K562 (cell line): ENCODE measurements around the gene FBXW8. TPM values are rescaled to one million over a fixed set of nuclear protein-coding genes. Genes with fewer than 3 reads are reported as not detected.

Experiments
- ATAC-seq: fragments of 200-7000 bp; cut with Tn5 transposase; 3 replicates; pipeline ENCODE4 v1.9.1; 2020; ENCODE audit warnings: moderate library complexity
- BruUV-seq: library from RNA; stranded (reverse); fragments of 400-500 nt; replicated peaks from 2 replicates; lab custom pipeline; 2021; lab: Mats Ljungman, UMichigan
- CTCF ChIA-PET: fragments of 300-600 bp; formaldehyde crosslinking; extraction: SDS; loops from one replicate; lab custom pipeline; 2021; ENCODE audit warnings: low intra/inter-chr PET ratio; lab: Yijun Ruan, JAX
- POLR2A ChIA-PET: fragments of 300-600, 350-650 bp; sonication (Branson Sonifier 250); formaldehyde crosslinking; extraction: SDS; loops from one replicate; lab custom pipeline; 2021; ENCODE audit warnings: antibody characterized with exemption, inconsistent platforms; lab: Yijun Ruan, JAX
- DNase-seq, 4 experiments: peaks; one replicate each; pipeline versions ENCODE4 v3.0.0 to v3.0.0-alpha.2; 2011 to 2018; ENCODE audit warnings: low spot score in 3 of 4, mixed read lengths in 3 of 4; ENCODE audit errors: extremely low read depth in 1 of 4
- FAIRE-seq: peaks from 2 replicates; lab custom pipeline; 2011; peaks lifted over from hg19 to GRCh38; lab: Jason Lieb, UNC
- H2AFZ ChIP-seq: 2 replicates; pipeline ENCODE4 v1.6.0; 2011; ENCODE audit warnings: low read depth, low read length, control low read depth, inconsistent platforms
- H3K27ac ChIP-seq: fragments of 200-600 bp; 3 replicates; pipeline ENCODE4 v1.8.0; 2011; ENCODE audit warnings: low read depth, mild to moderate bottlenecking, control low read depth, inconsistent platforms, low read length, moderate library complexity, mixed read lengths; ENCODE audit errors: extremely low read depth
- H3K27me3 ChIP-seq, 2 experiments: fragments of 300-600 bp in 1 of 2; 2 replicates in 1 of 2; 3 replicates in 1 of 2; pipeline versions ENCODE4 v1.6.0 to v1.8.0; 2011; ENCODE audit warnings: inconsistent platforms in 2 of 2, low read length in 2 of 2, mild to moderate bottlenecking in 1 of 2, mixed read lengths in 1 of 2, moderate library complexity in 1 of 2; ENCODE audit not compliant: control insufficient read depth in 2 of 2, insufficient read depth in 2 of 2
- H3K36me3 ChIP-seq: fragments of 300-600 bp; 3 replicates; pipeline ENCODE4 v1.8.0; 2011; ENCODE audit warnings: mild to moderate bottlenecking, low read length, inconsistent platforms; ENCODE audit not compliant: control insufficient read depth, insufficient read depth
- H3K4me1 ChIP-seq, 2 experiments: fragments of 200-600 bp in 1 of 2; replicated peaks in 1 of 2; 2 replicates in 1 of 2; 3 replicates in 1 of 2; pipeline versions ENCODE4 v1.5.1 to v1.8.0; 2011; ENCODE audit warnings: inconsistent platforms in 2 of 2, low read length in 2 of 2, mild to moderate bottlenecking in 1 of 2, mixed read lengths in 1 of 2, moderate library complexity in 1 of 2; ENCODE audit not compliant: control insufficient read depth in 2 of 2, insufficient read depth in 2 of 2
- H3K4me2 ChIP-seq: 2 replicates; pipeline ENCODE4 v1.6.1; 2011; ENCODE audit warnings: low read length, control low read depth, inconsistent platforms, mixed read lengths; ENCODE audit not compliant: insufficient read depth
- H3K4me3 ChIP-seq: fragments of 200-600 bp; sonication (generic), shearing (Covaris generic); 2 replicates; pipeline ENCODE4 v1.5.1; 2016; ENCODE audit warnings: control low read depth, inconsistent platforms
- H3K79me2 ChIP-seq: fragments of 200-600 bp; 3 replicates; pipeline ENCODE4 v1.8.0; 2011; ENCODE audit warnings: low read length, inconsistent platforms; ENCODE audit not compliant: control insufficient read depth, insufficient read depth
- H3K9ac ChIP-seq, 2 experiments: 2 replicates each; pipeline versions ENCODE4 v1.6.0 to v1.6.1; 2011; ENCODE audit warnings: low read depth in 2 of 2, low read length in 2 of 2, control low read depth in 1 of 2, inconsistent platforms in 1 of 2, mild to moderate bottlenecking in 1 of 2, mixed read lengths in 1 of 2; ENCODE audit not compliant: insufficient read depth in 1 of 2
- H3K9me1 ChIP-seq: one replicate; pipeline ENCODE4 v1.6.0; 2011; ENCODE audit warnings: inconsistent platforms, mild to moderate bottlenecking, low read length, moderate library complexity; ENCODE audit not compliant: control insufficient read depth, insufficient read depth
- H3K9me3 ChIP-seq: replicated peaks from 2 replicates; pipeline ENCODE4 v1.5.1; 2011; ENCODE audit warnings: low read depth, low read length, inconsistent platforms; ENCODE audit not compliant: control insufficient read depth, insufficient read depth
- H4K20me1 ChIP-seq: replicated peaks from 2 replicates; pipeline ENCODE4 v1.6.1; 2011; ENCODE audit warnings: low read length, inconsistent platforms, mixed read lengths; ENCODE audit not compliant: control insufficient read depth, insufficient read depth
- POLR2G ChIP-seq: fragments of 200-400 bp; formaldehyde crosslinking; IDR thresholded peaks from 2 replicates; pipeline ENCODE4 v1.6.1; 2017; ENCODE audit warnings: low read depth, mild to moderate bottlenecking, antibody characterized with exemption, low read length, moderate library complexity
- PTTG1 ChIP-seq: fragments of 450-650 bp; IDR thresholded peaks from 2 replicates; pipeline ENCODE4 v1.6.1; 2016; ENCODE audit warnings: low read depth, mild to moderate bottlenecking, missing genetic modification characterization, missing compliant biosample characterization
- STAG1 ChIP-seq: sonication (generic); formaldehyde crosslinking; IDR thresholded peaks from 2 replicates; pipeline ENCODE4 v1.5.0; 2020; ENCODE audit warnings: missing genetic modification reagents, borderline replicate concordance
- WGBS: fragments of 100-300 bp; shearing (Covaris generic); methylation state at CpG from one replicate; pipeline ENCODE4 v1.1.6; 2016; ENCODE audit warnings: low coverage, mixed read lengths; ENCODE audit not compliant: insufficient coverage; ENCODE audit errors: missing lambda C conversion rate; 5-methylcytosine and 5-hydroxymethylcytosine counted together
- in situ Hi-C: fragments of 300-500 bp; cut with MboI; formaldehyde crosslinking; loops from 4 replicates; pipeline ENCODE4 v1.15.0; 2018; ENCODE audit warnings: inconsistent platforms, mixed read lengths
- intact Hi-C: fragments of 100-400 bp; cut with micrococcal nuclease; formaldehyde crosslinking; loops from 2 replicates; pipeline ENCODE4 v1.14.2; 2022
- polyA plus RNA-seq, 8 experiments: library from polyadenylated mRNA; depleted of rRNA in 4 of 8; stranded (reverse) in 5 of 8; unstranded in 3 of 8; fragments of >200 nt; fragmentation: Nextera tagmentation in 2 of 8; fragmentation: Illumina TruSeq in 1 of 8; extraction: Ambion mirVana in 2 of 8; extraction: Trizol in 1 of 8; gene quantifications; 2 replicates each; pipeline versions ENCODE4 v1.2.1 to v1.2.3, GENCODE V29; 2011 to 2014; ENCODE audit warnings: inconsistent platforms in 1 of 8, missing spikeins in 1 of 8
- total RNA-seq, 7 experiments: library from RNA; depleted of rRNA in 6 of 7; stranded (reverse); fragments of >200 nt in 6 of 7; fragmentation: Illumina TruSeq in 2 of 7; extraction: Trizol in 2 of 7; gene quantifications; 2 replicates each; pipeline versions ENCODE4 v1.2.1 to v1.2.3, GENCODE V29; 2011 to 2021; ENCODE audit warnings: low replicate concordance in 1 of 7
- TF ChIP-seq, protein P1 (sequence below), 3 experiments: IDR thresholded peaks in 2 of 3; conservative IDR thresholded peaks in 1 of 3; 2 replicates each; pipeline ENCODE4 v1.5.1; 2011 to 2012; ENCODE audit warnings: low read length in 3 of 3, mild to moderate bottlenecking in 3 of 3, control low read depth in 2 of 3, improper control_type of control experiment in 1 of 3, inconsistent platforms in 1 of 3, low read depth in 1 of 3, mixed read lengths in 1 of 3, moderate library complexity in 1 of 3; ENCODE audit not compliant: insufficient read depth in 2 of 3
- TF ChIP-seq, protein P2 (sequence below): sonication (generic); formaldehyde crosslinking; IDR thresholded peaks from 2 replicates; pipeline ENCODE4 v1.8.1; 2023; ENCODE audit warnings: mild to moderate bottlenecking, missing genetic modification reagents

FBXW8 gene
- total and polyA plus RNA-seq, 9 of the 15 experiments (the other 6 are each of a cell fraction or from before 2014, with no cell fraction given) = 0.58 to 8.3 (median 4.4) TPM

DNA sequence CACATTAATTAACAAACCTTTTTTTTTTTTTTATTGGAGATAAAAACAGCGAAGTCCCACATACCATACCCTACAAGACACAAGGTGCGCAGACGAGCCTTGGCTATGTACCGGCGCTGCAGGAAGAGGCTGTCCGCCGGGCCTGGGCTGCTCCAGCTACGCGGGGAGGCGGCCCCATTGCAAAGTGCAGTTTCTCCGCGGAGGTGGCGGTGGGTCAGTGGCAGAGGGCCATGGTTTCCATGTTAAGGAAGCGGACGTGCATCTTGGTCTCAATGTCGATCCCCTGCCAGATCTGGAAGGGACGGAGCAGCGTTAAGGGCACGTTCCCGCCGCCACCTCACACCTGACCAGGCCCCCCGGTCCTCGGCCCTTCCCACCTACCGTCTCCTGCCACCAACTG is 128.2 kb downstream of the FBXW8 start:
- H3K4me2 ChIP-seq = no peak overlapping the region
- CTCF ChIA-PET = no interaction called here
- H3K9me1 ChIP-seq = no peaks in the 10 kb centered on the region
- ATAC-seq = no peak
- WGBS = 87% methylated on average over 22 of the region's 24 CpGs
- POLR2A ChIA-PET = no interaction called here
- FAIRE-seq = no peak
- H3K4me3 ChIP-seq = no peak overlapping the region
- no peaks in the 10 kb centered on the region for H4K20me1 ChIP-seq
- no peak overlapping the region for H3K9ac ChIP-seq
- H3K9me3 ChIP-seq = no peaks in the 10 kb centered on the region
- H3K27ac ChIP-seq = no peak overlapping the region
- no peak for DNase-seq
- H3K27me3 ChIP-seq = no peaks in the 10 kb centered on the region
- H3K79me2 ChIP-seq = no peaks in the 10 kb centered on the region
- in situ Hi-C loops (no loop called here), intact Hi-C loops (no loop called here)
- peaks cover 38 to 69% of the 10 kb centered on the region in 2 experiments for H3K4me1 ChIP-seq
- H2AFZ ChIP-seq = no peak overlapping the region
- no peaks in the 10 kb centered on the region for H3K36me3 ChIP-seq
- no TSS peak for BruUV-seq
- TF ChIP-seq STAG1 (CRISPR knock-in tag) (no peak), PTTG1 (tag) (no peak), POLR2G (0 out of 2 replicates have a peak, but pooled peaks have one; percentile 26)
- TF ChIP-seq, protein P1, sequence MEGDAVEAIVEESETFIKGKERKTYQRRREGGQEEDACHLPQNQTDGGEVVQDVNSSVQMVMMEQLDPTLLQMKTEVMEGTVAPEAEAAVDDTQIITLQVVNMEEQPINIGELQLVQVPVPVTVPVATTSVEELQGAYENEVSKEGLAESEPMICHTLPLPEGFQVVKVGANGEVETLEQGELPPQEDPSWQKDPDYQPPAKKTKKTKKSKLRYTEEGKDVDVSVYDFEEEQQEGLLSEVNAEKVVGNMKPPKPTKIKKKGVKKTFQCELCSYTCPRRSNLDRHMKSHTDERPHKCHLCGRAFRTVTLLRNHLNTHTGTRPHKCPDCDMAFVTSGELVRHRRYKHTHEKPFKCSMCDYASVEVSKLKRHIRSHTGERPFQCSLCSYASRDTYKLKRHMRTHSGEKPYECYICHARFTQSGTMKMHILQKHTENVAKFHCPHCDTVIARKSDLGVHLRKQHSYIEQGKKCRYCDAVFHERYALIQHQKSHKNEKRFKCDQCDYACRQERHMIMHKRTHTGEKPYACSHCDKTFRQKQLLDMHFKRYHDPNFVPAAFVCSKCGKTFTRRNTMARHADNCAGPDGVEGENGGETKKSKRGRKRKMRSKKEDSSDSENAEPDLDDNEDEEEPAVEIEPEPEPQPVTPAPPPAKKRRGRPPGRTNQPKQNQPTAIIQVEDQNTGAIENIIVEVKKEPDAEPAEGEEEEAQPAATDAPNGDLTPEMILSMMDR (IDR thresholded peaks at IDR 0.05 in 2 of 3, conservative IDR thresholded peaks at IDR 0.05 in 1 of 3; ENCODE audit: insufficient read depth in 2 of 3, low read depth in 1 of 3, low read length in 3 of 3) = no peak
- TF ChIP-seq, protein P2, sequence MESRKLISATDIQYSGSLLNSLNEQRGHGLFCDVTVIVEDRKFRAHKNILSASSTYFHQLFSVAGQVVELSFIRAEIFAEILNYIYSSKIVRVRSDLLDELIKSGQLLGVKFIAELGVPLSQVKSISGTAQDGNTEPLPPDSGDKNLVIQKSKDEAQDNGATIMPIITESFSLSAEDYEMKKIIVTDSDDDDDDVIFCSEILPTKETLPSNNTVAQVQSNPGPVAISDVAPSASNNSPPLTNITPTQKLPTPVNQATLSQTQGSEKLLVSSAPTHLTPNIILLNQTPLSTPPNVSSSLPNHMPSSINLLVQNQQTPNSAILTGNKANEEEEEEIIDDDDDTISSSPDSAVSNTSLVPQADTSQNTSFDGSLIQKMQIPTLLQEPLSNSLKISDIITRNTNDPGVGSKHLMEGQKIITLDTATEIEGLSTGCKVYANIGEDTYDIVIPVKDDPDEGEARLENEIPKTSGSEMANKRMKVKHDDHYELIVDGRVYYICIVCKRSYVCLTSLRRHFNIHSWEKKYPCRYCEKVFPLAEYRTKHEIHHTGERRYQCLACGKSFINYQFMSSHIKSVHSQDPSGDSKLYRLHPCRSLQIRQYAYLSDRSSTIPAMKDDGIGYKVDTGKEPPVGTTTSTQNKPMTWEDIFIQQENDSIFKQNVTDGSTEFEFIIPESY (CRISPR knock-in tag) = peak; percentile 72; the same call in 1 of the 2 replicates
